ENCODE measurements around the gene TMCC3. TPM values are rescaled to one million over a fixed set of nuclear protein-coding genes. Genes with fewer than 3 reads are reported as not detected.
A peak's percentile ranks its signal among the peaks of the same experiment; 100 is the strongest.

Gene TMCC3
- total RNA-seq, 1 experiment from 2014 or later, result 2.2 TPM

DNA sequence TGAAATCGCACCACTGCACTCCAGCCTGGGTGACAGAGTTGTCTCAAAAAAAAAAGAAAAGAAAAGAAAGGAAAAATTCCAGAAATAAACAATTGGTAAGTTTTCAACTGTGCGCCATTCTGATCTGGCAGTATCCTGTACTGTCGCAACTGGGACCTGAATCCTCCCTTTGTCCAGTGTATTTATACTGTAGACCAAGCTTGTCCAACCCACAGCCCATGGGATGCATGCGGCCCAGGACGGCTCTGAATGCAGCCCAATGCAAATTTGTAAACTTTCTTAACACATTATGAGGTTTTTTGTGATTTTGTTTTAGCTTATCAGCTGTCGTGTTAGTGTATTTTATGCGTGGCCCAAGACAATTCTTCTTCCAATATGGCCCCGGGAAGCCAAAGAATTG lies 84.7 kb downstream of the TMCC3 start (continued):
- TF ChIP-seq ZNF671 (CRISPR knock-in tag; IDR thresholded peaks at IDR 0.05) (no peak), ZNF396 (CRISPR knock-in tag; IDR thresholded peaks at IDR 0.05; ENCODE audit: borderline replicate concordance) (no peak), USF2 (CRISPR knock-in tag; IDR thresholded peaks at IDR 0.05) (no peak)

DNA sequence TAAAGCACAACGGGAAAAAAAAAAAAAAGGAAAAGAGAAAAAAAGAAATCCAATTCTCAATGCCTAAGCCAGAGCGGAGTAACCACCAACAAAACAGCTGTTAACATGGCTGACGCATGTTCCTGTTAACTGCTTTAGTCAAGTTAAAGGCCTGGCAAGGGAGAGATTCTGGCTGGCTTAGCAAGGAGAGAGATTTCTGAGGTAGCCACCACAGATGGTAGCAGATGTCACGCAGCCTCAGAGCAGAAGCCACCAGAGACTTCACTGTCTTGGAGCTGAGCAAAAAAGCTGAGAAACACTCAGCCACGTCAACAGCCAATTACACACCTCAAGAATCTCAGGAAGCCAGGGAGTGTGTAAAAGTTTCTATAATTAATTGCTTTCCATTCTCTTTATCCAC lies 87.1 kb downstream of the TMCC3 start:
- peaks cover 26% of the 10 kb centered on the region for H3K4me1 Mint-ChIP-seq
- H3K9me3 Mint-ChIP-seq, result no peaks in the 10 kb centered on the region
- TF ChIP-seq ERG (CRISPR knock-in tag; IDR thresholded peaks at IDR 0.05) (no peak), ZNF121 (CRISPR knock-in tag; IDR thresholded peaks at IDR 0.05) (no peak), NR2C2 (CRISPR knock-in tag; IDR thresholded peaks at IDR 0.05) (no peak), MYBL2 (CRISPR knock-in tag; IDR thresholded peaks at IDR 0.05) (no peak)
- H3K27me3 Mint-ChIP-seq (ENCODE audit: low read depth), result peaks cover 4% of the 10 kb centered on the region; the same call in 1 of the 2 replicates
- H3K4me3 Mint-ChIP-seq, result no peak overlapping the region
- no peaks in the 10 kb centered on the region for H3K36me3 Mint-ChIP-seq
- CTCF ChIA-PET, result interaction anchor here (1.0 to 1.1 kb wide), 2 partner anchors 12 to 15 kb away, joined by 3 to 5 read pairs; no protein-coding TSS in a partner anchor
- POLR2A ChIA-PET, result no interaction called here
- no peak overlapping the region for H3K27ac Mint-ChIP-seq
- DNase-seq (ENCODE audit: low spot score) (no peak), ATAC-seq (no peak)

GRCh38 chr12:94561943-94562411 lies 88.4 kb downstream of the TMCC3 start:
- peak overlapping the region; percentile 20; the same call in 1 of the 2 replicates for H3K4me3 Mint-ChIP-seq
- TF ChIP-seq ESRRA (CRISPR knock-in tag; IDR thresholded peaks at IDR 0.05; ENCODE audit: borderline replicate concordance) (no peak), HMGA2 (CRISPR knock-in tag; IDR thresholded peaks at IDR 0.05) (no peak), GTF2I (CRISPR knock-in tag; conservative IDR thresholded peaks at IDR 0.05) (no peak), CBFB (CRISPR knock-in tag; IDR thresholded peaks at IDR 0.05; ENCODE audit: low read depth) (no peak), HMGXB4 (CRISPR knock-in tag; IDR thresholded peaks at IDR 0.05) (no peak), CTCF (IDR thresholded peaks at IDR 0.05) (no peak)
- TF ChIP-seq, protein P1, sequence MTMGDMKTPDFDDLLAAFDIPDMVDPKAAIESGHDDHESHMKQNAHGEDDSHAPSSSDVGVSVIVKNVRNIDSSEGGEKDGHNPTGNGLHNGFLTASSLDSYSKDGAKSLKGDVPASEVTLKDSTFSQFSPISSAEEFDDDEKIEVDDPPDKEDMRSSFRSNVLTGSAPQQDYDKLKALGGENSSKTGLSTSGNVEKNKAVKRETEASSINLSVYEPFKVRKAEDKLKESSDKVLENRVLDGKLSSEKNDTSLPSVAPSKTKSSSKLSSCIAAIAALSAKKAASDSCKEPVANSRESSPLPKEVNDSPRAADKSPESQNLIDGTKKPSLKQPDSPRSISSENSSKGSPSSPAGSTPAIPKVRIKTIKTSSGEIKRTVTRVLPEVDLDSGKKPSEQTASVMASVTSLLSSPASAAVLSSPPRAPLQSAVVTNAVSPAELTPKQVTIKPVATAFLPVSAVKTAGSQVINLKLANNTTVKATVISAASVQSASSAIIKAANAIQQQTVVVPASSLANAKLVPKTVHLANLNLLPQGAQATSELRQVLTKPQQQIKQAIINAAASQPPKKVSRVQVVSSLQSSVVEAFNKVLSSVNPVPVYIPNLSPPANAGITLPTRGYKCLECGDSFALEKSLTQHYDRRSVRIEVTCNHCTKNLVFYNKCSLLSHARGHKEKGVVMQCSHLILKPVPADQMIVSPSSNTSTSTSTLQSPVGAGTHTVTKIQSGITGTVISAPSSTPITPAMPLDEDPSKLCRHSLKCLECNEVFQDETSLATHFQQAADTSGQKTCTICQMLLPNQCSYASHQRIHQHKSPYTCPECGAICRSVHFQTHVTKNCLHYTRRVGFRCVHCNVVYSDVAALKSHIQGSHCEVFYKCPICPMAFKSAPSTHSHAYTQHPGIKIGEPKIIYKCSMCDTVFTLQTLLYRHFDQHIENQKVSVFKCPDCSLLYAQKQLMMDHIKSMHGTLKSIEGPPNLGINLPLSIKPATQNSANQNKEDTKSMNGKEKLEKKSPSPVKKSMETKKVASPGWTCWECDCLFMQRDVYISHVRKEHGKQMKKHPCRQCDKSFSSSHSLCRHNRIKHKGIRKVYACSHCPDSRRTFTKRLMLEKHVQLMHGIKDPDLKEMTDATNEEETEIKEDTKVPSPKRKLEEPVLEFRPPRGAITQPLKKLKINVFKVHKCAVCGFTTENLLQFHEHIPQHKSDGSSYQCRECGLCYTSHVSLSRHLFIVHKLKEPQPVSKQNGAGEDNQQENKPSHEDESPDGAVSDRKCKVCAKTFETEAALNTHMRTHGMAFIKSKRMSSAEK (CRISPR knock-in tag; IDR thresholded peaks at IDR 0.05; ENCODE audit: borderline replicate concordance), result no peak
- ATAC-seq (no peak), DNase-seq (ENCODE audit: low spot score) (no peak)
- CTCF ChIA-PET, result no interaction called here
- H3K9me3 Mint-ChIP-seq, result no peaks in the 10 kb centered on the region
- H3K4me1 Mint-ChIP-seq, result peaks cover 23% of the 10 kb centered on the region
- peaks cover 4% of the 10 kb centered on the region; the same call in 1 of the 2 replicates for H3K27me3 Mint-ChIP-seq (ENCODE audit: low read depth)
- H3K27ac Mint-ChIP-seq, result no peak overlapping the region
- no peaks in the 10 kb centered on the region for H3K36me3 Mint-ChIP-seq
- POLR2A ChIA-PET, result no interaction called here
